HS-5 (cell line): ENCODE data around the gene TMEM59L.
"Not testable (repeated sequence)": the region's sequence is repeated elsewhere in the genome, so short reads cannot be mapped to it uniquely, and the experiment has no call there.

Experiments used
- DNase-seq: peaks from one replicate; pipeline ENCODE4 v3.0.0-alpha.2; 2012; ENCODE audit warnings: low read depth

The TMEM59L gene

DNA sequence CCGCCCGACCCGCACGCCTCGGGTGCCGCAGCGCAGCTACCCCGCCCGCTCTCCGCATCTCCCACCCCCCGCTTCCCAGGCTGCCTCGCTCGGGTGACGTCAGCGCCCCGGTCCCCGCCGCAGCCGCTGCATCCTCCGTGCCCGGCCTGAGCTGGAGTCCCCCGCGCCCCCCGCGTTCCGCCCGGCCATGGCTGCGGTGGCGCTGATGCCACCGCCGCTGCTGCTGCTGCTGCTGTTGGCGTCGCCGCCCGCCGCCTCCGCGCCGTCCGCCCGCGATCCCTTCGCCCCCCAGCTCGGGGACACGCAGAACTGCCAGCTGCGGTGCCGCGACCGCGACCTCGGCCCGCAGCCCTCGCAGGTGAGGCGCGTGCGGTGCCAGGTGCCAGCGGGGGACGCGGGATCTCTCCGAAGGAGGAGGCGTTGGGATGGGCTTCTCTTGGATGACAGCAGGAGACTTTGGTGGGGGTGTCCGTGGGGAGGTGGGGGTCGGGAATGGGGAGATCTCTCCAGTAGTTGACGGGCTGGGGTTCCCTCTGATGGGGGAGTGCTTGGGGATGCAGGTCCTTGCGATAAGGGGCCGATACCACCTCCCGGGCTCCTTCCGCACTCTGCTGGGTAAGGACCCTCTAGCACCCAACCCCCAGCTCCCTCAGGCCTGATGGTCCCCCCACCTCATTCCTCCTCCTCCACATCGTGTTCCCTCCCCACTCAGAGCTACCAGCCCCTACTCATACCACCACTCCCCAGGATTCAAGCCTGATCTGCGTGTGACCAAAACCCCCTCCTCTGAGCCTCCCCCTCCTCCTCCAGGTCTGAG, at the start of gene TMEM59L:
Gene TMEM59L, plus strand, starts transcription at position 99 of the 817 bp plus-strand sequence. Its CDS starts 89 bp downstream, at position 188.
- no peak for DNase-seq

GRCh38 chr19:18566953-18567352, 45.7 kb upstream of the TMEM59L start:
- DNase-seq, result no peak

- no peak for DNase-seq
Measured at GRCh38 chr19:18568367-18568766, 44.3 kb upstream of the TMEM59L start.

GRCh38 chr19:18571564-18572344, 40.9 kb upstream of the TMEM59L start, which contains the start of gene UBA52:
UBA52 (plus strand) TSS chr19:18571857; CDS start chr19:18573301, 1,444 bp downstream.
- peak; percentile 79 for DNase-seq

- no peak for DNase-seq
Measured at GRCh38 chr19:18574691-18575291, 37.9 kb upstream of the TMEM59L start.

DNA sequence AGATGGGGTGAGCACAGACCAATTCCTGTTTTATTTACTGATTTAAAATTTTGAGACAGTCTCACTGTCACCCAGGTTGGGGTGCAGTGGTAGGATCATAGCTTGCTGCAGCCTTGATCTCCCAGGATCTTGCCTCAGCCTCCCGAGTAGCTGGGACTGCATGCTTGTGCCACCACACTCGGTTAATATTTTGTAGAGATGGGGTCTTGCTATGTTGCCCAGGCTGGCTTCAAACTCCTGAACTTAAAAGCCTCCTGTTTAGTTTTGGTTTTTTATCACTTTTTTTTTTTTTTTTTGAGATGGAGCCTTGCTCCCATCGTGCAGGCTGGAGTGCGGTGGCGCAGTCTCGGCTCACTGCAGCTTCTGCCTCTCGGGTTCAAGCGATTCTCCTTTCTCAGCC, 36.3 kb upstream of the TMEM59L start:
- no peak for DNase-seq

GRCh38 chr19:18577365-18577914, 35.2 kb upstream of the TMEM59L start:
- no peak for DNase-seq

DNA sequence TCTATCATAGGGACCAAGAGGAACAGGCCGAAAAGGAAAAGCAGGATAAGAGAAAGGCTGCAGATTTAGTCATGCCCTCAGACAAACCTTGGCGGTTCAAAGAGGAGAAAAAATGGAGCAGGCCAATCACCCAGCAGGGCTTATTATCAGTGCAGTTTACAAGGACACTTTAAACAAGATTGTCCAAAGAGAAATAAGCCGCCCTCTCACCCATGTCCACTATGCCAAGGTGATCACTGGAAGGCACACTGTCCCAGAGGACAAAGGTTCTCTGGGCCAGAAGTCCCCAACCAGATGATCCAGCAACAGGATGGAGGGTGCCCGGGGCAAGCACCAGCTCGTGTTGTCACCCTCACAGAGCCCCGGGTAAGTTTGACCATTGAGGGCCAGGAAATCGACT, 32.4 kb upstream of the TMEM59L start:
- DNase-seq, result no peak

DNA sequence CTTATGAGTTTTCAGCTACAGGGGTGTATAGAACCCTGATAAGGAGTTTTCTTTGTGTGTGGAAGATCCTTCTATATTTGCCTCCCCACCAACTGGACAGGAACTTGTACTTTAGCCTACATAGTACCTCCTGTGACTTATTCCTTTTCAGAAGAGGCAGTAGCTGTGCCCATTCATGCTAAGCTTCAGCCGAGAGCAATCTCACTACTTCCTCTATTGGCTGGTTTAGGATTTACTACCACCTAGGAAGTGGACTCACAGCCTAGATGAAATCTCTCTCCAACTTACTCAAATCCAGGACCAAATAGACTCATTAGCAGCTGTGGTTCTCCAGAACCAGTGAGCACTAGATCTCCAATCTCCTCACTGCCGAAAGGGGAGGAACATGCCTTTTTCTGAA, 26.4 kb upstream of the TMEM59L start:
- no peak for DNase-seq

DNA sequence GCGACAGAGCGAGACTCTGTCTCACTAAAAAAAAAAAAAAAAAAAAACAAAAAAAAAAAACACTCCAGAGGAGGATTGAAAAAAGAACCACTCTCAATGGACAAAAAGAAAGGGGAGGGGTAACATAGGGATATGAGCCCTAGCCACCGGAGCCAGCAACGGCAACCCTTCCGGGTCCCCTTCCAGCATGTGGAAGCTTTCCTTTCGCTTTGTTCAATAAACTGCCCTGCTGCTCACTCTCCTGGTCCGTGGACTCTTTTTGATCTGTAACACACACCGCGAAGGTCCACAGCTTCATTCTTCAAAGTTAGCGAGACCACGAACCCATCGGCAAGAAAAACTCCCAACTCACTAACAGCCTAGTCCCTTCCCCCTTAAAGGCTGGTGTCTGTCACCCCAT, 25.1 kb upstream of the TMEM59L start:
- DNase-seq, result no peak

DNA sequence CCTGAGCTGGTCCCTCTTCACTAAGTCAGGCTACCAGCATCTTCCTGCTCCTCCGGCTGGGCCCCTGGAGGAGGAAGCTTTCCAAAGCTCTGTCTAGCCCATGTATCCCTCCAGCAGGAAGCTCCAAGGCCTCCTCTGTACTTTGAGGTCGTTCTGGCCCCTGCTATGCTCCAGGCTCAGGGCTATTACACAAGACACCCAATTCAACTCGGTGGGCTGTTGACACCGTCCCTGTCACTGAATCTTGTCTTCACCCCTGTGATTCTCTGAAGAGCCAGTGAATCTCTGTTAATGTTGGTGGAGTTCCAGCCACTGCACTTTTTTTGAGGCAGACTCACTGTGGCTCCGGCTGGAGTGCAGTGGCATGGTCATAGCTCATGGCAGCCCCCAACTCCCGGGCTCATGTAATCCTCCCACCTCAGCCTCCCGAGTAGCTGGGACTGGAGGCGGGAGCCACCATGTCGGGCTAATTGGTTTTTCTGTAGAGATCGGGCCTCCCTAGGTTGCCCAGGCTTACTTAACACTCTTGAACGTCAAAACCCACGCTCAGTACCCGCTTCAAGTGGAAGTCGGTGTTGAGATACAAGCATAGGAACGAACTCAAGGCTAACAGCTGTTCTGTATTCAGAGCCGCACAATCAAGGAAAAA, 24.6 kb upstream of the TMEM59L start:
- DNase-seq, result peak; percentile 19

- DNase-seq, result peak; percentile 48
Measured at GRCh38 chr19:18588611-18589379, 23.9 kb upstream of the TMEM59L start, which contains the start of gene REX1BD. REX1BD (plus strand) TSS chr19:18588798; CDS start chr19:18588802, 4 bp downstream.

DNA sequence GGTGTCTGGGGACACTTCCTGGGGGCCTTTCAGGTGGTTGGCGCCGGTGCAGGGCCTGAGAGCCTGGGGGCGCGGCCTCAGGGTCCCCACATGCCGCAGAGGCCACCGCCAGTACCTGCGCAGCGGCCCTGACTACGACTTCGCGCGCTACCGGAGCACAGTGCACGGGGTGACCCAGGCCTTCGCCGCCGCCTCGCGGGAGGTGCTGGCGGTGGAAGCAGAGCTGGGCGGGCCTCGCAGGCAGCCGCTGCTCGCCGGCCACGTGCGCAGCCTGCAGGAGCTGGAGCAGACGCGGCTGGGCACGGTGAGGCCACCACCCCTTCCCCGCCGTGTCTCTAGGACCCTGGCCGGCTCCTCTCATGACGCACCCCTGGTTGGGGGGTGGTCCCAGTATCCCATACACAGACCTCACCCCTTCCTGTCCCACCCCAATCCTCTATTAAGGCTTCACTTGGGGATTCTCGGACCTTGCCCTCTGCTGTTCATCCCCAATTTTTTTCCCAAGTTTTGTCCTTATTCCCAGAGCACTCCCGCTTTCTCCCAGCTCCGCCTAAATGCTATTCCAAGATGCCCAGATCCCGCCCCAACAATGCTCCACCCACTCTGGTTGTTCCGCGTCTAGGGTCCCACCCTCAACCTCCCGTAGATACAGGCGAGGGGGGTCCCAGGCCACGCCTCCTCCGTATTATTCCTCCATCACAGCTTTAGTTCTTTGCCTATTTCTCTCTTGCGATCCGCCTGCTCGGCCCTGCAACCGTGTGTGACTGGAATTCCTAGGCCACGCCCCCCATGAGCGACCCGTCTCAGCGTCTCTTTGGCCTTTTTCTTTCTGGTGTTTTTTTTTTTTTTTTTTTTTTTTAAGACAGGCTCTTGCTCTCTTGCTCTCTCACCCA, 23.0 kb upstream of the TMEM59L start:
- peak; percentile 32 for DNase-seq

DNA sequence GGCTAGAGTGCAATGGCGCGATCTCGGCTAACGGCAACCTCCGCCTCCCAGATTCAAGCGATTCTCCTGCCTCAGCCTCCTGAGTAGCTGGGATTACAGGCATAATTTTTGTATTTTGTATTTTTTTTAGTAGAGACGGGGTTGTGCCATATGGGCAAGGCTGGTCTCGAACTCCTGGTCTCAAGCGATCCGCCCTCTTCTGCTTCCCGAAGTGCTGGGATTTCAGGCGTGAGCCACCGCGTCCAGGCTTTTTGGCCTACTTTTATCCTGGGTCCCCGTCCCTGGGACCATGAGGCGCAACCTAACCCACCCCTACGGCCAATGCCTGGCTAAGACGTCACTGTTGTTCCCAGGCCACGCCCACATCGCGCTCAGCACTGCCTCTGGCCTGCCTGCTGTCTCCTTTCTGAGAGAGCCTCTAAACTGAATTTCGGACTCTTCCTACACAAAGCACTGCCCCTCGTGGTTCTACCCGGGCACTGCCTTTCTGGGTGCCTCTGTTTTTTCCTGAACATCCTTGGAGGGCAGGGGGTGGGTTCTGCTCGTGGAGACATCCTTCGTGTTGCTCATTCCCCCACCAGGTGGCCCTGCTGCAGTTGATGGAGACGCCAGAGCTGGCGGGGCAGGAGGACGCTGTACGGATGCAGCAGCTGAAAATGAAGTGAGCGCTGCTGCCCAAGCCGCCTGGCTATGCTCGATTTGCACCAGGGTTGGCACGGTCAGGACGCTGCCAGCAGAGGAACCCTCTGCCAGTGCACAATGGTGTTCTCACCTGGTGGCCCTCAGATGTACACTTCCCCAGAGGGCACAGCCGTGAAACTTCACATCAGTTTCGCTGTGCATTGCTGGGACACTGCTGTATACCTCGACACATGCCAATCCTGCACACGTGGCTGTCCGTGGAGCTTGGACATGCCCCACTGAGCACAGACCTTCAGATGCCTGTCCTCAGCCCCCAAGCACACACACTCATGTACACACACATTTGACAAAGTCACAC, 22.1 kb upstream of the TMEM59L start:
- DNase-seq, result no peak

DNA sequence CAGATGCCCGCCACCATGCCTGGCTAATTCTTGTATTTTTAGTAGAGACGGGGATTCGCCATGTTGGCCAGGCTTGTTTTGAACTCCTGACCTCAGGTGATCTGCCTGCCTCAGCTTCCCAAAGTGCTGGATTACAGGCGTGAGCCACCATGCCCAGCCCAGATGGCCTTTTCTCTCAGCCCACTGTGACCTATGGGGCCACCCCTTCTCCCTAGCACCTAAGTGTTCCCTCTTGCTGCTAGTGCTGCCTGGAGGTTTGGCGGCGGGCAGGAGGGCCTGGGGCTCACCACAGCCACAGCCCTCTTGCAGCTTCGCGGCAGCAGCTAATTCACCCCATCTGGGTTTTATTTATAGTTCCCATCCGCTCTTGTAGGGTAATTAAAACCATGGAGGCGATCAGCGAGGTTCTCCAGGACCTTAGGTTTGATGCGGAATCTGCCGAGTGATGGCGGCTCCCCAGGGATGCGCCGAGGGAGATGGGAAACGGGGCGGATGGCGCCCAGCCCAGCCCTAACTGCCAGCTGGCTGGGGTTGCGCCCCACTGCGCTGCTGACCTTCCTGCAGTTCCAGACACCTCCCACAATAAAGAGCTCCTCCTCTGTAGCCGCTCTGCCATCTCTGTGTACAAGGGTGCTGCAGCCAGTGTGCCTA, 20.8 kb upstream of the TMEM59L start:
- DNase-seq, result no peak

GRCh38 chr19:18592732-18593131, 19.9 kb upstream of the TMEM59L start:
- DNase-seq, result not testable (repeated sequence)

DNA sequence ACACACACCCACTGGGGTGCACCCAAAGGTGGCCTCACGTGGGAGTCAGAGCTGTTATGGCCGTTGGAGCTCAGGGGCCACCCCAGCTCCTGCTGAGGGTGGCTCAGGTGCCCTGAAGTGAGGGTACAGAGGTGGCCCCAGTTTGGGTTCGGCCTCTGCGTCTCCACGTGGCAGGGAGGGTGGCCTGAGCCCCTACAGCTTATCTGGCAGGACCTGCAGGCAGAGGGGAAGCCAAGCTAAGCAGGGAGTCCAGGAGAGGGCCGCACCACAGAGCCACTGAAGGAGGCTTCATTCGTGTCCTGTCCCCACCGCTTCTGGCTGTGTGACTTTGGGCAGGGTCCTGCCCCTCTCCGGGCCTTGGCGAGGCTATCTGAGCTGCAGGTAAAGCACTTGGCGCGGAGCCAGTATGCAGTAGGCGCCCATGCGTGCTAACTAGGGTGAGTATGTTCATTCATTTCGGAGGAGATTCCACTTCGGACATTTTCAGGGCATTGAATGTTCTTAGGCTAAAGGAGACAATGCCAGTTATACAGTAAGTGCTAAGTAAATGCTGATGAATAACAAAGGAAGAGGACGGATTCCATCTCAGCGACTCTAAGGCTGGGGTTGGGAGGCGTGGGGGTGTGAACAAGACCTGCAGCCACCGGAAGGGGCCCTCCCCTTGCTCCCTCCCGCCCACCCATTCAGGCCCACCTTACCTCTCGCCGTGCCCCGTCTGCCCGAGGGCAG, 19.1 kb upstream of the TMEM59L start:
- no peak for DNase-seq
